Measurements from ENCODE around the gene FASTK.

GRCh38 chr7:151085329-151085690 is 4.7 kb upstream of the FASTK start:
- TF ChIP-seq EZH2phosphoT487 (IDR thresholded peaks at IDR 0.05; ENCODE audit: insufficient read depth, low read depth) (no peak), EZH2 (IDR thresholded peaks at IDR 0.05; ENCODE audit: insufficient read depth, poor library complexity, severe bottlenecking) (no peak)

All from GM23248 (cell line).